LNCAP (cell line): Measurements from ENCODE around the gene CCDC50.

ENCODE experiments used
- TF ChIP-seq, protein P1 (sequence below): fragments of 450-650 bp; IDR thresholded peaks from 2 replicates; pipeline ENCODE4 v1.5.1; 2017; ENCODE audit warnings: mild to moderate bottlenecking

CCDC50 gene

GRCh38 chr3:191438150-191438814 is 109.1 kb downstream of the CCDC50 start:
- TF ChIP-seq, protein P1, sequence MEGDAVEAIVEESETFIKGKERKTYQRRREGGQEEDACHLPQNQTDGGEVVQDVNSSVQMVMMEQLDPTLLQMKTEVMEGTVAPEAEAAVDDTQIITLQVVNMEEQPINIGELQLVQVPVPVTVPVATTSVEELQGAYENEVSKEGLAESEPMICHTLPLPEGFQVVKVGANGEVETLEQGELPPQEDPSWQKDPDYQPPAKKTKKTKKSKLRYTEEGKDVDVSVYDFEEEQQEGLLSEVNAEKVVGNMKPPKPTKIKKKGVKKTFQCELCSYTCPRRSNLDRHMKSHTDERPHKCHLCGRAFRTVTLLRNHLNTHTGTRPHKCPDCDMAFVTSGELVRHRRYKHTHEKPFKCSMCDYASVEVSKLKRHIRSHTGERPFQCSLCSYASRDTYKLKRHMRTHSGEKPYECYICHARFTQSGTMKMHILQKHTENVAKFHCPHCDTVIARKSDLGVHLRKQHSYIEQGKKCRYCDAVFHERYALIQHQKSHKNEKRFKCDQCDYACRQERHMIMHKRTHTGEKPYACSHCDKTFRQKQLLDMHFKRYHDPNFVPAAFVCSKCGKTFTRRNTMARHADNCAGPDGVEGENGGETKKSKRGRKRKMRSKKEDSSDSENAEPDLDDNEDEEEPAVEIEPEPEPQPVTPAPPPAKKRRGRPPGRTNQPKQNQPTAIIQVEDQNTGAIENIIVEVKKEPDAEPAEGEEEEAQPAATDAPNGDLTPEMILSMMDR, result no peak

DNA sequence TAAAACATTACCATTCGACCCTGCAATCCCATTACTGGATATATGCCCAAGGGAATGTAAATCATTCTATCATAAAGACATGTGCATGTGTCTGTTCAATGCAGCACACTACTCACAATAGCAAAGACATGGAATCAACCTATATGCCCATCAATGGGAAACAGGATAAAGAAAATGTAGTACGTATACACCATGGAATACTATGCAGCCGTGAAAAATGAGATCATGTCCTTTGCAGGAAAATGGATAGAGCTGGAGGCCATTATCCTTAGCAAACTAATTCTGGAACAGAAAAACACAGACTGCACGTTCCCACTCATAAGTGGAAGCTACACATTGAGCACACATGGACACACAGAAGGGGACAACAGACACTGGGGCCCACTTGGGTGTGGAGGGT is 111.3 kb downstream of the CCDC50 start:
- TF ChIP-seq, protein P1, result no peak

GRCh38 chr3:191441687-191442086 is 112.5 kb downstream of the CCDC50 start:
- TF ChIP-seq, protein P1, result no peak

DNA sequence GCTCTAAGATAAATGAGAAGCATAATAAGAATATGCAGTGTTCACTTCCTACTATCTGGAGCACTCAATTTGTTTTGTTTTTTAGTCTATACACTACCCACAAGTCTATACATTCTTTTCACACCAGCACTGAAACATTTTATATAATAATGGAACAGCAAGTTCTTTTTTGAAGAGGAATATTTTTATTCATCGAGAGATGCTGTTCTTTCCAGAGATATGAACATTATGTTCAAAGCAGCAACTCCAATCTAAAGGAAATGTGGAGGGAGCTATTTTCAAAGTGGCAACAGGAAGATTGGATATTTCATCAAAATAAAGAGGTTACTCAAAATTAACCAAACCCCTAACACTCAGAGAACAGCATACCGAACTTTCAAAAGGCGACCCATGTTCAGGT is 115.4 kb downstream of the CCDC50 start:
- TF ChIP-seq, protein P1, result no peak
